H9 (cell line): ENCODE results near the gene UNC5B. TPM values are rescaled to one million over a fixed set of nuclear protein-coding genes. Genes with fewer than 3 reads are reported as not detected.

Source experiments
- DNase-seq: peaks from one replicate; pipeline ENCODE4 v3.0.0-alpha.2; 2017
- H2AFZ ChIP-seq: one replicate; pipeline ENCODE4 v1.6.1; 2013; ENCODE audit warnings: mild to moderate bottlenecking, low read length, control low read depth, moderate library complexity
- H2AK5ac ChIP-seq: 2 replicates; pipeline ENCODE4 v1.6.1; 2013; ENCODE audit warnings: low read length, control low read depth, mixed read lengths; ENCODE audit not compliant: insufficient read length
- H2BK120ac ChIP-seq: one replicate; pipeline ENCODE4 v1.6.1; 2013; ENCODE audit warnings: low read depth, mild to moderate bottlenecking, low read length, control low read depth, inconsistent platforms; ENCODE audit not compliant: poor library complexity, severe bottlenecking
- H2BK12ac ChIP-seq: 2 replicates; pipeline ENCODE4 v1.6.1; 2013; ENCODE audit warnings: low read length, control low read depth, mixed read lengths, low read depth; ENCODE audit not compliant: insufficient read length
- H2BK15ac ChIP-seq: 2 replicates; pipeline ENCODE4 v1.6.1; 2013; ENCODE audit warnings: low read depth, low read length, control low read depth
- H2BK20ac ChIP-seq: one replicate; pipeline ENCODE4 v1.6.1; 2013; ENCODE audit warnings: low read depth, mild to moderate bottlenecking, low read length, control low read depth, inconsistent platforms; ENCODE audit not compliant: poor library complexity, severe bottlenecking
- H2BK5ac ChIP-seq: 2 replicates; pipeline ENCODE4 v1.6.1; 2013; ENCODE audit warnings: low read length, control low read depth, mixed read lengths; ENCODE audit not compliant: insufficient read length
- H3K14ac ChIP-seq: 2 replicates; pipeline ENCODE4 v1.6.1; 2013; ENCODE audit warnings: low read length, control low read depth; ENCODE audit not compliant: insufficient read depth
- H3K18ac ChIP-seq: 2 replicates; pipeline ENCODE4 v1.6.1; 2013; ENCODE audit warnings: low read depth, mild to moderate bottlenecking, mixed read lengths, low read length, control low read depth; ENCODE audit not compliant: insufficient read length
- H3K23ac ChIP-seq: 2 replicates; pipeline ENCODE4 v1.6.1; 2013; ENCODE audit warnings: low read length, control low read depth, mixed read lengths, low read depth; ENCODE audit not compliant: insufficient read length
- H3K23me2 ChIP-seq: 2 replicates; pipeline ENCODE4 v1.6.1; 2013; ENCODE audit warnings: low read depth, mild to moderate bottlenecking, mixed read lengths, low read length, control low read depth; ENCODE audit not compliant: insufficient read length, poor library complexity, severe bottlenecking
- H3K27ac ChIP-seq: 2 replicates; pipeline ENCODE4 v1.5.1; 2013; ENCODE audit warnings: low read length, control low read depth, mixed read lengths, low read depth; ENCODE audit not compliant: insufficient read length
- H3K27me3 ChIP-seq: 2 replicates; pipeline ENCODE4 v1.6.1; 2013; ENCODE audit warnings: low read length, control low read depth, inconsistent platforms; ENCODE audit not compliant: insufficient read depth
- H3K4ac ChIP-seq: 2 replicates; pipeline ENCODE4 v1.6.1; 2013; ENCODE audit warnings: low read depth, mild to moderate bottlenecking, control low read depth, inconsistent platforms, low read length, moderate library complexity
- H3K4me1 ChIP-seq: 2 replicates; pipeline ENCODE4 v1.6.1; 2013; ENCODE audit warnings: low read length, control low read depth, inconsistent platforms; ENCODE audit not compliant: insufficient read depth
- H3K4me2 ChIP-seq: 2 replicates; pipeline ENCODE4 v1.6.1; 2013; ENCODE audit warnings: low read length, control low read depth, mixed read lengths; ENCODE audit not compliant: insufficient read length, insufficient read depth
- H3K56ac ChIP-seq: 2 replicates; pipeline ENCODE4 v1.6.1; 2013; ENCODE audit warnings: low read depth, mild to moderate bottlenecking, mixed read lengths, low read length, control low read depth; ENCODE audit not compliant: insufficient read length
- H3K79me1 ChIP-seq: 2 replicates; pipeline ENCODE4 v1.6.1; 2013; ENCODE audit warnings: low read depth, mild to moderate bottlenecking, moderate library complexity, low read length, control low read depth, inconsistent platforms; ENCODE audit not compliant: insufficient read depth, poor library complexity, severe bottlenecking
- H3K79me2 ChIP-seq: 2 replicates; pipeline ENCODE4 v1.6.1; 2013; ENCODE audit warnings: low read length, control low read depth, inconsistent platforms; ENCODE audit not compliant: insufficient read depth
- H3K9ac ChIP-seq: 2 replicates; pipeline ENCODE4 v1.6.1; 2013; ENCODE audit warnings: low read length, control low read depth, mixed read lengths; ENCODE audit not compliant: insufficient read length; ENCODE audit errors: extremely low read depth
- H3K9me3 ChIP-seq: one replicate; pipeline ENCODE4 v1.6.1; 2013; ENCODE audit warnings: low read depth, low read length, inconsistent platforms; ENCODE audit not compliant: control insufficient read depth
- H3T11ph ChIP-seq: one replicate; pipeline ENCODE4 v1.6.1; 2013; ENCODE audit warnings: mild to moderate bottlenecking, low read length, control low read depth, inconsistent platforms
- H4K20me1 ChIP-seq: one replicate; pipeline ENCODE4 v1.6.1; 2013; ENCODE audit not compliant: control insufficient read depth, insufficient read length, insufficient read depth
- H4K5ac ChIP-seq: 2 replicates; pipeline ENCODE4 v1.6.1; 2013; ENCODE audit warnings: low read depth, mild to moderate bottlenecking, mixed read lengths, low read length, control low read depth; ENCODE audit not compliant: insufficient read length
- H4K8ac ChIP-seq: replicated peaks from 2 replicates; pipeline ENCODE4 v1.6.1; 2013; ENCODE audit warnings: low read length, control low read depth, mixed read lengths, low read depth; ENCODE audit not compliant: insufficient read length
- H4K91ac ChIP-seq: 2 replicates; pipeline ENCODE4 v1.6.1; 2013; ENCODE audit warnings: low read depth, mild to moderate bottlenecking, moderate library complexity, mixed read lengths, low read length, control low read depth; ENCODE audit not compliant: insufficient read length
- H3K27ac Mint-ChIP-seq, 3 experiments: 2 replicates in 2 of 3; 3 replicates in 1 of 3; pipeline ENCODE4 v1.8.0; 2020 to 2021; ENCODE audit warnings: mixed read lengths in 3 of 3, mild to moderate bottlenecking in 1 of 3, moderate library complexity in 1 of 3
- H3K27me3 Mint-ChIP-seq: 2 replicates; pipeline ENCODE4 v1.8.0; 2021; ENCODE audit warnings: low read depth, mild to moderate bottlenecking, moderate library complexity, mixed read lengths
- H3K36me3 Mint-ChIP-seq, 3 experiments: 2 replicates in 2 of 3; 3 replicates in 1 of 3; pipeline ENCODE4 v1.8.0; 2020 to 2021; ENCODE audit warnings: low read depth in 3 of 3, mixed read lengths in 3 of 3; ENCODE audit not compliant: insufficient read depth in 1 of 3
- H3K4me1 Mint-ChIP-seq, 2 experiments: 2 replicates each; pipeline ENCODE4 v1.8.0; 2020; ENCODE audit warnings: mixed read lengths in 2 of 2
- H3K4me3 Mint-ChIP-seq, 2 experiments: 2 replicates in 1 of 2; 3 replicates in 1 of 2; pipeline ENCODE4 v1.8.0; 2020 to 2021; ENCODE audit warnings: mild to moderate bottlenecking in 2 of 2, mixed read lengths in 2 of 2, moderate library complexity in 1 of 2
- H3K9me3 Mint-ChIP-seq, 2 experiments: 2 replicates in 1 of 2; 3 replicates in 1 of 2; pipeline ENCODE4 v1.8.0; 2020; ENCODE audit warnings: mild to moderate bottlenecking in 2 of 2, mixed read lengths in 2 of 2, moderate library complexity in 1 of 2
- WGBS: extraction: QIAGEN DNeasy Blood & Tissue Kit; methylation state at CpG from one replicate; pipeline ENCODE4 v1.1.7; 2013; ENCODE audit warnings: missing lambda C conversion rate, low lambda C conversion rate, mixed read lengths; ENCODE audit not compliant: insufficient read length; ENCODE audit errors: extremely low coverage; 5-methylcytosine and 5-hydroxymethylcytosine counted together
- total RNA-seq: library from RNA; stranded (reverse); gene quantifications from 2 replicates; pipeline ENCODE4 v1.2.1, GENCODE V29; 2021
- TF ChIP-seq, protein P1 (sequence below): fragments of 200-600 bp; sonication (generic); conservative IDR thresholded peaks from 3 replicates; pipeline ENCODE4 v1.8.0; 2021; ENCODE audit warnings: antibody characterized with exemption, mild to moderate bottlenecking

The UNC5B gene
- total RNA-seq, 1 experiment from 2014 or later, result 28.4 TPM

DNA sequence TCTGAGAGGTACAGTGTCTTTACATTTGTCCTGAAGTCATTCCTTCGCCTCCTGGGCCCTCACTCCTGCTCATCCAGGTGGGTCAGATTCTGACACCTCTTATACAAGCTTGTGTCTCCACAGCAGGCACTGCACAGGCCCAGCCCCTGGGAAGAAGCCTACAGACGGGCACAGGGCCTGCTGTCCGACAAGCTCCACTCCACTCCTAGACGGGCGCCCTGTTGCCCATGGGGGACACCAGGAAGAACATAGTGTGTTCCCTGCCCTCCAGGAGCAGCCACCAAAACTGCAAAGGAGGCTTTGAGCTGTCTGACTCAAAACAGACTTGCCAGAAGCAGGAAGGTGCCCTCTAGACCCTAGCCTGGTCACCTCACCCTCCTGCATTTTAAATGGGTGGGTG lies 61.1 kb downstream of the UNC5B start:
- Histone ChIP-seq H4K5ac (no peak overlapping the region), H3K9me3 (no peaks in the 10 kb centered on the region), H2BK15ac (no peak overlapping the region), H3T11ph (no peak overlapping the region), H2BK12ac (no peak overlapping the region), H3K23ac (no peak overlapping the region), H2BK20ac (no peak overlapping the region), H2BK120ac (no peak overlapping the region), H3K4ac (no peak overlapping the region), H3K79me2 (no peaks in the 10 kb centered on the region), H3K79me1 (no peaks in the 10 kb centered on the region), H3K4me1 (peaks cover 8% of the 10 kb centered on the region; the same call in 1 of the 2 replicates), H4K20me1 (no peaks in the 10 kb centered on the region), H4K8ac (no peak overlapping the region), H4K91ac (no peak overlapping the region), H3K23me2 (no peaks in the 10 kb centered on the region), H3K9ac (no peak overlapping the region), H3K56ac (no peak overlapping the region), H3K18ac (no peak overlapping the region), H3K27me3 (no peaks in the 10 kb centered on the region), H2AFZ (no peak overlapping the region), H3K14ac (no peak overlapping the region), H3K27ac (no peak overlapping the region), H2BK5ac (no peak overlapping the region), H2AK5ac (no peak overlapping the region), H3K4me2 (no peak overlapping the region)
- DNase-seq, result no peak
- H3K27ac Mint-ChIP-seq, result peak overlapping the region; percentile 27 to 80 (median 66); a peak in 2 of 7 replicates
- WGBS, result no CpG with 5 or more reads among the region's 5 CpGs
- H3K4me3 Mint-ChIP-seq, result no peak overlapping the region
- no peaks in the 10 kb centered on the region for H3K36me3 Mint-ChIP-seq
- H3K9me3 Mint-ChIP-seq, result peaks cover 0 to 3% of the 10 kb centered on the region in 2 experiments; a peak in 1 of 5 replicates
- TF ChIP-seq, protein P1, sequence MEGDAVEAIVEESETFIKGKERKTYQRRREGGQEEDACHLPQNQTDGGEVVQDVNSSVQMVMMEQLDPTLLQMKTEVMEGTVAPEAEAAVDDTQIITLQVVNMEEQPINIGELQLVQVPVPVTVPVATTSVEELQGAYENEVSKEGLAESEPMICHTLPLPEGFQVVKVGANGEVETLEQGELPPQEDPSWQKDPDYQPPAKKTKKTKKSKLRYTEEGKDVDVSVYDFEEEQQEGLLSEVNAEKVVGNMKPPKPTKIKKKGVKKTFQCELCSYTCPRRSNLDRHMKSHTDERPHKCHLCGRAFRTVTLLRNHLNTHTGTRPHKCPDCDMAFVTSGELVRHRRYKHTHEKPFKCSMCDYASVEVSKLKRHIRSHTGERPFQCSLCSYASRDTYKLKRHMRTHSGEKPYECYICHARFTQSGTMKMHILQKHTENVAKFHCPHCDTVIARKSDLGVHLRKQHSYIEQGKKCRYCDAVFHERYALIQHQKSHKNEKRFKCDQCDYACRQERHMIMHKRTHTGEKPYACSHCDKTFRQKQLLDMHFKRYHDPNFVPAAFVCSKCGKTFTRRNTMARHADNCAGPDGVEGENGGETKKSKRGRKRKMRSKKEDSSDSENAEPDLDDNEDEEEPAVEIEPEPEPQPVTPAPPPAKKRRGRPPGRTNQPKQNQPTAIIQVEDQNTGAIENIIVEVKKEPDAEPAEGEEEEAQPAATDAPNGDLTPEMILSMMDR, result no peak
- H3K4me1 Mint-ChIP-seq, result peaks cover 55 to 60% of the 10 kb centered on the region in 2 experiments
- H3K27me3 Mint-ChIP-seq, result no peaks in the 10 kb centered on the region
